ENCODE data around the gene HPSE2. TPM values are rescaled to one million over a fixed set of nuclear protein-coding genes. Genes with fewer than 3 reads are reported as not detected.

The HPSE2 gene
- total RNA-seq, 2 experiments from 2014 or later, result not detected

GRCh38 chr10:98419469-98420261 is 816.0 kb downstream of the HPSE2 start:
- ChIA-PET POLR2A (no interaction called here), CTCF (interaction anchor here (0.9 kb wide), 1 partner anchor 48 kb away, joined by 3 read pairs; no protein-coding TSS in a partner anchor)
- TF ChIP-seq CTCF (IDR thresholded peaks at IDR 0.05), result no peak
- intact Hi-C loops (cut with micrococcal nuclease), result no loop called here
- Mint-ChIP-seq H3K4me3 (no peak overlapping the region), H3K27ac (no peak overlapping the region), H3K36me3 (ENCODE audit: low read depth) (peaks cover 6% of the 10 kb centered on the region), H3K27me3 (no peaks in the 10 kb centered on the region), H3K4me1 (ENCODE audit: low read depth) (peaks cover 8% of the 10 kb centered on the region), H3K9me3 (no peaks in the 10 kb centered on the region)
- DNase-seq, result no peak
- no peak for ATAC-seq

DNA sequence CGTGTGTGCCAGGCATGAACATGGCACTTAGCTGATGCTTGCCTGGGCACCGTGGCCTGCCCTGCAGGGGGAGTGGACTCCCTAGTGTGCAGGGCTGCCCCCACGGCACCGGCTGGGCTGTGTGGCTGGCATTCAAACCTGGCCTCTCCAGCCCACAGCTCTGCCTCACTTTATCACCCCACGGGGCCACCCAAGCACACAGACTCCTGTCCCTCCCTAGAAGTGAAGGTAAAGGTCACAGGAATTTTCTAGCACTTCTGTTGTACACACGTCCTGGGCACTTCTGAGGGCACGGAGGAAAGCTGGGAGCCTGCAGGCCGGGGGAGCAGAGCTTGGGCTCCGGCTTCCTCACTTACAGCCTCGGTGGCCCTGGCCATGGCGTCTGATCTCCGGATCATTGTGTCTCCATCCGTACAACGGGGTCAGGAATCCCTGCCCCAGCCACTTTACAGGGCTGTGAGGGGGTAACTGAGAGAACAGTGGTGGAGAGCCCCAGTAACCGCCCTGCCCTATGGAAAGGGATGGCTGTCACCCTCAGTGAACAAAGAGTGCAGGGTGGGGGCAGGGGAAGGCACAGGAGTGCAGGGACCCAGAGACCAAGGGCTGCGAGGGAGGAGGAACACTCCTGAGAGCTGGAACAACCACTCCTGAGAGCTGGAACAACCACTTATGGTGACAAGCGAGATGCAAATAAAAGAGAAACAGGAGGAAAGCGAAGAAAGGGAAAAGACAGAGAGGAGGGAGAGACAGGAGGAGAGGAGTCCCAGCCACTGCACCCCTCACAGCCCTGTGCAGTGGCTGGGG is 816.8 kb downstream of the HPSE2 start:
- ChIA-PET CTCF (no interaction called here), POLR2A (interaction anchor here (1.1 kb wide), 1 partner anchor 8 kb away, joined by 3 read pairs; no protein-coding TSS in a partner anchor)
- intact Hi-C loops (cut with micrococcal nuclease), result no loop called here
- Mint-ChIP-seq H3K27me3 (no peaks in the 10 kb centered on the region), H3K4me3 (no peak overlapping the region), H3K9me3 (no peaks in the 10 kb centered on the region), H3K36me3 (ENCODE audit: low read depth) (peaks cover 6% of the 10 kb centered on the region), H3K4me1 (ENCODE audit: low read depth) (peaks cover 15% of the 10 kb centered on the region), H3K27ac (peak overlapping the region; percentile 61)
- DNase-seq, result no peak
- ATAC-seq, result no peak
- no peak for TF ChIP-seq CTCF (IDR thresholded peaks at IDR 0.05)

DNA sequence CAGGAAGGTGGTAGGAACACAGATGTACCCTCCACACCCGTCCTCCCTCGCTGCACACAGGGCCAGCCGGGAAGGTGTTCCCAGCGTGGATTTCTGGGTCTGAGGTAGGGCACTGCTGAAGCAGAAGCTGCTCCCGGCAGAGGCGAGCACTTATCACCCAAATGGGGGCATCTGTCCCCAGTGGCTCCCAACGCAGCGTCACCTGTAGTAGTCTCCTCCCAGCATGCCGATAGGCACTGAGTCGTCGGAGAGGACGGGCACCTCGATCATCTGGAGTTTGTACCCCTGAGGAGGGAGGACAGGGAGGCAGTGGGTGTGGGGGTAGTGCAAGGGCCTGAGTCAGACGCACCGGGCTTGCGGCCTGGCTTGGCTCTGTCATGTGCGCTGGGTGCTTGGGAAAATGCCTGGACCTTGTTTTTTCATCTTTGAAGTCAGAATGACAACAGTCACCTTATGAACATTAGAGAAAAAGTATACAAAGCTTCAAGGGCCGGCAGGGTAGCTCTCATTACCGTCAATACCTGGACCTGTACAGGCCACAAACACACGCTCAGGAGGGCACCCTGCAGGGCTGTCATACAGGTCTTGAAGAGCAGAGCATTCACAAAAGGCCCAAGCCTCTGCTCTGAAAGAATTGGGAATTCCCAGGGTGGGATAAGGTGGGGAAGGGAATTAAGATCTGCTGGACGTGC is 817.5 kb downstream of the HPSE2 start:
- Mint-ChIP-seq H3K27me3 (no peaks in the 10 kb centered on the region), H3K4me1 (ENCODE audit: low read depth) (peaks cover 15% of the 10 kb centered on the region), H3K27ac (no peak overlapping the region), H3K9me3 (no peaks in the 10 kb centered on the region), H3K4me3 (no peak overlapping the region), H3K36me3 (ENCODE audit: low read depth) (peaks cover 5% of the 10 kb centered on the region)
- POLR2A ChIA-PET, result interaction anchor here (1.1 kb wide), 1 partner anchor 9 kb away, joined by 3 read pairs; no protein-coding TSS in a partner anchor
- CTCF ChIA-PET, result no interaction called here
- intact Hi-C loops (cut with micrococcal nuclease), result no loop called here
- TF ChIP-seq CTCF (IDR thresholded peaks at IDR 0.05), result no peak
- DNase-seq (no peak), ATAC-seq (no peak)

DNA sequence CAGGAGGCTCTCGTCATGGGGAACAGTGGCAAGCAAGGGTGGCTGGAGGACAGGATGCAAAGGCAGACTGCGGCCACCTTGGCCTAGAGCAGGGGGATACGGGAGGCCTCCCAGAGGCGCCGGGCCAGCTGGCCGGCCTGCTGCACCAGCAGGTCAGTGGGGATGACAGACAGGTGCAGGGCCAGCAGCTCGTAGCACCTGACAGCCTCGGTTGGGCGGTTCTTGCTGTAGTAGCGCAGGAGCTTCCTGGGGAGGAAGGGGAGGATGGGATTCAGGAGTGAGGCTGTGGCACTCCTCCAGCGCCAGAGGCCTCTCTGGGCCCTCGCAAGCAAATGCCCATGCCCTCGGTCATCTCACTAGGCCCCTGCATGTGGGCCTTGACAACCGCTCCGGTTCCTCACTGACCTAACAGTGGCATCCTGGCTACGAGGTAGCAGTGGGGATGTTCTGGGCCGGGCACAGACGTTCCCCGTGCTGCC is 818.1 kb downstream of the HPSE2 start:
- no peak for TF ChIP-seq CTCF (IDR thresholded peaks at IDR 0.05)
- ChIA-PET POLR2A (no interaction called here), CTCF (interaction anchor here (1.1 kb wide), 1 partner anchor 8 kb away, joined by 4 read pairs; no protein-coding TSS in a partner anchor)
- Mint-ChIP-seq H3K27ac (no peak overlapping the region), H3K36me3 (ENCODE audit: low read depth) (peaks cover 5% of the 10 kb centered on the region), H3K4me1 (ENCODE audit: low read depth) (peaks cover 19% of the 10 kb centered on the region), H3K9me3 (no peaks in the 10 kb centered on the region), H3K27me3 (no peaks in the 10 kb centered on the region), H3K4me3 (no peak overlapping the region)
- ATAC-seq (no peak), DNase-seq (no peak)
- intact Hi-C loops (cut with micrococcal nuclease), result no loop called here
